ENCODE measurements around the gene PARD6B.

DNA sequence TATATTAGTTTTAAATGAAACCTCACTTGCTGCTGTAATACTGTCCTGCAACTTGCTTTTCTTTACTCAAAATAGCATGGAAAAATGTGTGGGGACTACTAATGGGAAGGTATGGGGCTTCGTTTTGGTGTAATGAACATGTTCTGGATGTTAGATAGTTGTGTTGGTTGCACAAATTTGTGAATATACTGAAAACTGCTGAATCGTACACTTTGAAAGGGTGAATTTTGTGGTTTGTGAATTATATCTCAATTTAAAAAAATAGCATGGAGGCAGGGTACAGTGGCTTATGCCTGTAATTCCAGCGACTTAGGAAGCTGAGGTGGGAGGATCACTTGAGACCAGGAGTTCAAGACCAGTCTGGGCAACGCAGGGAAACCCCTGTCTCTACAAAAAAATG is 65.8 kb downstream of the PARD6B start:
- TF ChIP-seq BACH2 (CRISPR knock-in tag; IDR thresholded peaks at IDR 0.05; ENCODE audit: borderline replicate concordance) (no peak), OSR1 (CRISPR knock-in tag; IDR thresholded peaks at IDR 0.05) (no peak), ZFP30 (CRISPR knock-in tag; IDR thresholded peaks at IDR 0.05) (no peak), CREB5 (CRISPR knock-in tag; IDR thresholded peaks at IDR 0.05; ENCODE audit: low read depth) (no peak), ZNF8 (CRISPR knock-in tag; IDR thresholded peaks at IDR 0.05) (no peak), ZFP3 (CRISPR knock-in tag; IDR thresholded peaks at IDR 0.05) (no peak), RARB (CRISPR knock-in tag; IDR thresholded peaks at IDR 0.05) (no peak), ARNTL (CRISPR knock-in tag; IDR thresholded peaks at IDR 0.05; ENCODE audit: borderline replicate concordance, low read depth) (no peak), CSDC2 (CRISPR knock-in tag; IDR thresholded peaks at IDR 0.05) (no peak), SNAI2 (CRISPR knock-in tag; IDR thresholded peaks at IDR 0.05) (no peak), ZNF70 (CRISPR knock-in tag; IDR thresholded peaks at IDR 0.05) (no peak)
- TF ChIP-seq, protein P1, sequence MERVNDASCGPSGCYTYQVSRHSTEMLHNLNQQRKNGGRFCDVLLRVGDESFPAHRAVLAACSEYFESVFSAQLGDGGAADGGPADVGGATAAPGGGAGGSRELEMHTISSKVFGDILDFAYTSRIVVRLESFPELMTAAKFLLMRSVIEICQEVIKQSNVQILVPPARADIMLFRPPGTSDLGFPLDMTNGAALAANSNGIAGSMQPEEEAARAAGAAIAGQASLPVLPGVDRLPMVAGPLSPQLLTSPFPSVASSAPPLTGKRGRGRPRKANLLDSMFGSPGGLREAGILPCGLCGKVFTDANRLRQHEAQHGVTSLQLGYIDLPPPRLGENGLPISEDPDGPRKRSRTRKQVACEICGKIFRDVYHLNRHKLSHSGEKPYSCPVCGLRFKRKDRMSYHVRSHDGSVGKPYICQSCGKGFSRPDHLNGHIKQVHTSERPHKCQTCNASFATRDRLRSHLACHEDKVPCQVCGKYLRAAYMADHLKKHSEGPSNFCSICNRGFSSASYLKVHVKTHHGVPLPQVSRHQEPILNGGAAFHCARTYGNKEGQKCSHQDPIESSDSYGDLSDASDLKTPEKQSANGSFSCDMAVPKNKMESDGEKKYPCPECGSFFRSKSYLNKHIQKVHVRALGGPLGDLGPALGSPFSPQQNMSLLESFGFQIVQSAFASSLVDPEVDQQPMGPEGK (CRISPR knock-in tag; IDR thresholded peaks at IDR 0.05; ENCODE audit: borderline replicate concordance), result no peak
- TF ChIP-seq, protein P2, sequence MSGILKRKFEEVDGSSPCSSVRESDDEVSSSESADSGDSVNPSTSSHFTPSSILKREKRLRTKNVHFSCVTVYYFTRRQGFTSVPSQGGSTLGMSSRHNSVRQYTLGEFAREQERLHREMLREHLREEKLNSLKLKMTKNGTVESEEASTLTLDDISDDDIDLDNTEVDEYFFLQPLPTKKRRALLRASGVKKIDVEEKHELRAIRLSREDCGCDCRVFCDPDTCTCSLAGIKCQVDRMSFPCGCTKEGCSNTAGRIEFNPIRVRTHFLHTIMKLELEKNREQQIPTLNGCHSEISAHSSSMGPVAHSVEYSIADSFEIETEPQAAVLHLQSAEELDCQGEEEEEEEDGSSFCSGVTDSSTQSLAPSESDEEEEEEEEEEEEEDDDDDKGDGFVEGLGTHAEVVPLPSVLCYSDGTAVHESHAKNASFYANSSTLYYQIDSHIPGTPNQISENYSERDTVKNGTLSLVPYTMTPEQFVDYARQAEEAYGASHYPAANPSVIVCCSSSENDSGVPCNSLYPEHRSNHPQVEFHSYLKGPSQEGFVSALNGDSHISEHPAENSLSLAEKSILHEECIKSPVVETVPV (CRISPR knock-in tag; IDR thresholded peaks at IDR 0.05), result no peak
